ENCODE results near the gene GPC6.

GPC6 gene

GRCh38 chr13:93981426-93981977 is 754.9 kb downstream of the GPC6 start:
- no peaks in the 10 kb centered on the region for H3K4me1 ChIP-seq (ENCODE audit: insufficient read depth, low read length, poor library complexity, severe bottlenecking)
- H3K4me2 ChIP-seq (ENCODE audit: low read depth, low read length, poor library complexity, severe bottlenecking) = no peak overlapping the region
- H3K36me3 ChIP-seq (ENCODE audit: insufficient read depth, low read length) = no peaks in the 10 kb centered on the region

GRCh38 chr13:93982179-93982918 is 755.7 kb downstream of the GPC6 start:
- Histone ChIP-seq H3K36me3 (ENCODE audit: insufficient read depth, low read length) (no peaks in the 10 kb centered on the region), H4K20me1 (ENCODE audit: insufficient read depth, low read length, poor library complexity, severe bottlenecking) (no peaks in the 10 kb centered on the region), H2AFZ (ENCODE audit: low read length) (no peak overlapping the region), H3K9me3 (ENCODE audit: insufficient read depth, low read depth, low read length) (no peaks in the 10 kb centered on the region), H3K9ac (ENCODE audit: low read depth, low read length, poor library complexity, severe bottlenecking) (no peak overlapping the region), H3K4me3 (ENCODE audit: low read length, poor library complexity, severe bottlenecking) (no peak overlapping the region), H3K27me3 (ENCODE audit: insufficient read depth, low read length, poor library complexity, severe bottlenecking) (no peaks in the 10 kb centered on the region), H3K4me2 (ENCODE audit: low read depth, low read length, poor library complexity, severe bottlenecking) (no peak overlapping the region), H3K4me1 (ENCODE audit: insufficient read depth, low read length, poor library complexity, severe bottlenecking) (no peaks in the 10 kb centered on the region), H3K79me2 (ENCODE audit: insufficient read depth, low read length) (no peaks in the 10 kb centered on the region), H3F3A (ENCODE audit: low read depth) (no peaks in the 10 kb centered on the region), H3K9me2 (replicated peaks; ENCODE audit: low read depth, low read length) (no peaks in the 10 kb centered on the region)
- TF ChIP-seq CTCF (conservative IDR thresholded peaks at IDR 0.05; ENCODE audit: low read length) (no peak), EZH2phosphoT487 (IDR thresholded peaks at IDR 0.05; ENCODE audit: borderline replicate concordance) (no peak)

More at GRCh38 chr13:93981426-93981977, 754.9 kb downstream of the GPC6 start:
- H3K4me3 ChIP-seq (ENCODE audit: low read length, poor library complexity, severe bottlenecking) = no peak overlapping the region
- no peaks in the 10 kb centered on the region for H3K27me3 ChIP-seq (ENCODE audit: insufficient read depth, low read length, poor library complexity, severe bottlenecking)
- H3K9me3 ChIP-seq (ENCODE audit: insufficient read depth, low read depth, low read length) = no peaks in the 10 kb centered on the region
- no peaks in the 10 kb centered on the region for H3K79me2 ChIP-seq (ENCODE audit: insufficient read depth, low read length)
- no peaks in the 10 kb centered on the region for H4K20me1 ChIP-seq (ENCODE audit: insufficient read depth, low read length, poor library complexity, severe bottlenecking)
- TF ChIP-seq EZH2phosphoT487 (IDR thresholded peaks at IDR 0.05; ENCODE audit: borderline replicate concordance) = no peak
- H2AFZ ChIP-seq (ENCODE audit: low read length) = no peak overlapping the region
- H3K9ac ChIP-seq (ENCODE audit: low read depth, low read length, poor library complexity, severe bottlenecking) = no peak overlapping the region
- no peaks in the 10 kb centered on the region for H3F3A ChIP-seq (ENCODE audit: low read depth)
- no peaks in the 10 kb centered on the region for H3K9me2 ChIP-seq (replicated peaks; ENCODE audit: low read depth, low read length)

DNA sequence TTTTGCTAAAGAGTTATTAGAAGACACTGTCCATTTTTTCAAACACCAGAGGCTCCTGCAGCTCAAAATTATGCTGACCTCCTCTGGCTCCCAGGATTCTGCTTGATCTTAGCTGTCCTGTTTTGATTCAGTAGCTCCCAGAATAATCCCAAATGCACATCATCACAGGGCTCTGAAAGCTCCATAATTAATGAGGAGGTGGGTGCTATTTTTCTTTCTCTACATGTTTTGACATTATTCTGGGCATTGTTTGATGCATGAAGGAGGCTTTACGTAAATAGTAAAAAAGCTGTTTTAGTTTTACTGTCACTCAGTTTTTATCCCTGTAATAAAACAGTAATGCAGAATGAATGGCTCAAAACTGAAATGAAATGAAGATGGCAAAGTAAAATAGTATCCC is 757.4 kb downstream of the GPC6 start:
- no peaks in the 10 kb centered on the region for H3K4me1 ChIP-seq (ENCODE audit: insufficient read depth, low read length, poor library complexity, severe bottlenecking)
- no peaks in the 10 kb centered on the region for H3K27me3 ChIP-seq (ENCODE audit: insufficient read depth, low read length, poor library complexity, severe bottlenecking)
- no peak for TF ChIP-seq EZH2phosphoT487 (IDR thresholded peaks at IDR 0.05; ENCODE audit: borderline replicate concordance)
- no peak for TF ChIP-seq CTCF (conservative IDR thresholded peaks at IDR 0.05; ENCODE audit: low read length)
- no peaks in the 10 kb centered on the region for H3F3A ChIP-seq (ENCODE audit: low read depth)
- no peak overlapping the region for H3K4me2 ChIP-seq (ENCODE audit: low read depth, low read length, poor library complexity, severe bottlenecking)
- H3K9me2 ChIP-seq (replicated peaks; ENCODE audit: low read depth, low read length) = no peaks in the 10 kb centered on the region
- no peak overlapping the region for H3K9ac ChIP-seq (ENCODE audit: low read depth, low read length, poor library complexity, severe bottlenecking)
- H3K9me3 ChIP-seq (ENCODE audit: insufficient read depth, low read depth, low read length) = no peaks in the 10 kb centered on the region
- no peak overlapping the region for H2AFZ ChIP-seq (ENCODE audit: low read length)
- H3K4me3 ChIP-seq (ENCODE audit: low read length, poor library complexity, severe bottlenecking) = no peak overlapping the region
- no peaks in the 10 kb centered on the region for H3K36me3 ChIP-seq (ENCODE audit: insufficient read depth, low read length)
- H3K79me2 ChIP-seq (ENCODE audit: insufficient read depth, low read length) = no peaks in the 10 kb centered on the region
- no peaks in the 10 kb centered on the region for H4K20me1 ChIP-seq (ENCODE audit: insufficient read depth, low read length, poor library complexity, severe bottlenecking)
